GM23338 (cell line): ENCODE data around the gene C16orf95. TPM values are rescaled to one million over a fixed set of nuclear protein-coding genes. Genes with fewer than 3 reads are reported as not detected.

Source experiments
- ATAC-seq: fragments of 200-7000 bp; cut with Tn5 transposase; 3 replicates; pipeline ENCODE4 v1.9.1; 2020
- DNase-seq: peaks from one replicate; pipeline ENCODE4 v3.0.0-alpha.2; 2015; ENCODE audit warnings: low spot score
- H2AFZ ChIP-seq: fragments of 200-600 bp; sonication (generic); 2 replicates; pipeline ENCODE4 v1.8.0; 2016; ENCODE audit warnings: antibody characterized with exemption, mild to moderate bottlenecking, moderate library complexity
- H3F3A ChIP-seq: fragments of 200-600 bp; sonication (generic); replicated peaks from 2 replicates; pipeline ENCODE4 v1.8.0; 2017; ENCODE audit warnings: antibody characterized with exemption, mixed run types, low read depth
- H3K27ac ChIP-seq: fragments of 200-600 bp; sonication (generic); 2 replicates; pipeline ENCODE4 v1.6.1; 2016; ENCODE audit warnings: low read depth
- H3K27me3 ChIP-seq: fragments of 200-600 bp; sonication (generic); 2 replicates; pipeline ENCODE4 v1.8.0; 2016; ENCODE audit warnings: mild to moderate bottlenecking, mixed run types, moderate library complexity; ENCODE audit not compliant: insufficient read depth
- H3K36me3 ChIP-seq: fragments of 200-600 bp; sonication (generic); 2 replicates; pipeline ENCODE4 v1.8.0; 2016; ENCODE audit warnings: mild to moderate bottlenecking; ENCODE audit not compliant: insufficient read depth
- H3K4me1 ChIP-seq: fragments of 200-600 bp; sonication (generic); 2 replicates; pipeline ENCODE4 v1.8.0; 2016; ENCODE audit warnings: mild to moderate bottlenecking, moderate library complexity; ENCODE audit not compliant: insufficient read depth
- H3K4me2 ChIP-seq: fragments of 200-600 bp; sonication (generic); 2 replicates; pipeline ENCODE4 v1.7.1; 2017; ENCODE audit warnings: mixed run types
- H3K4me3 ChIP-seq: fragments of 200-600 bp; sonication (generic); 2 replicates; pipeline ENCODE4 v1.6.1; 2016; ENCODE audit warnings: mixed run types
- H3K79me2 ChIP-seq: fragments of 200-600 bp; sonication (generic); replicated peaks from 2 replicates; pipeline ENCODE4 v1.8.0; 2017; ENCODE audit warnings: mild to moderate bottlenecking; ENCODE audit not compliant: insufficient read depth
- H3K9me2 ChIP-seq: fragments of 200-600 bp; sonication (generic); 2 replicates; pipeline ENCODE4 v1.8.0; 2017; ENCODE audit not compliant: insufficient read depth
- H4K20me1 ChIP-seq: fragments of 200-600 bp; sonication (generic); replicated peaks from 2 replicates; pipeline ENCODE4 v1.8.0; 2017; ENCODE audit warnings: mild to moderate bottlenecking; ENCODE audit not compliant: insufficient read depth
- H3K27ac Mint-ChIP-seq: 2 replicates; pipeline ENCODE4 v1.8.0; 2020; ENCODE audit warnings: inconsistent platforms, mild to moderate bottlenecking, moderate library complexity, mixed read lengths
- H3K27me3 Mint-ChIP-seq: 3 replicates; pipeline ENCODE4 v1.8.0; 2022; ENCODE audit warnings: low read depth, mild to moderate bottlenecking, moderate library complexity, mixed read lengths, inconsistent platforms; ENCODE audit not compliant: insufficient read depth, poor library complexity
- H3K36me3 Mint-ChIP-seq: 3 replicates; pipeline ENCODE4 v1.8.0; 2021; ENCODE audit warnings: low read depth, mild to moderate bottlenecking, inconsistent platforms, moderate library complexity, mixed read lengths
- H3K4me1 Mint-ChIP-seq: 3 replicates; pipeline ENCODE4 v1.8.0; 2020; ENCODE audit warnings: mild to moderate bottlenecking, inconsistent platforms, mixed read lengths
- H3K4me3 Mint-ChIP-seq: 3 replicates; pipeline ENCODE4 v1.8.0; 2021; ENCODE audit warnings: moderate library complexity, mild to moderate bottlenecking, inconsistent platforms, mixed read lengths
- H3K9me3 Mint-ChIP-seq: 3 replicates; pipeline ENCODE4 v1.8.0; 2020; ENCODE audit warnings: moderate library complexity, mild to moderate bottlenecking, inconsistent platforms, mixed read lengths
- CREB1 ChIP-seq: fragments of 250-450 bp; sonication (Bioruptor Pico); IDR thresholded peaks from 2 replicates; pipeline ENCODE4 v1.5.0; 2020; ENCODE audit warnings: low read depth, mild to moderate bottlenecking, moderate library complexity
- EZH2 ChIP-seq: fragments of 200-600 bp; sonication (generic); IDR thresholded peaks from one replicate; pipeline ENCODE4 v1.8.0; 2017; ENCODE audit warnings: antibody characterized with exemption, mild to moderate bottlenecking, low read depth; ENCODE audit not compliant: unreplicated experiment
- NANOG ChIP-seq: IDR thresholded peaks from 2 replicates; pipeline ENCODE4 v1.6.1; 2016; ENCODE audit warnings: antibody characterized with exemption, borderline replicate concordance
- POLR2AphosphoS5 ChIP-seq: IDR thresholded peaks from 2 replicates; pipeline ENCODE4 v1.6.1; 2016; ENCODE audit warnings: antibody characterized with exemption, low read depth
- STAT1 ChIP-seq: IDR thresholded peaks from one replicate; pipeline ENCODE4 v1.6.1; 2016; ENCODE audit warnings: antibody characterized with exemption; ENCODE audit not compliant: unreplicated experiment
- ZNF331 ChIP-seq: fragments of 250-450 bp; sonication (Bioruptor Pico); IDR thresholded peaks from 2 replicates; pipeline ENCODE4 v1.5.0; 2020; ENCODE audit warnings: low read depth, mild to moderate bottlenecking, moderate library complexity
- polyA plus RNA-seq: library from polyadenylated mRNA; unstranded; fragments of >200 nt; fragmentation: Nextera tagmentation; extraction: Ambion mirVana; gene quantifications from 2 replicates; pipeline ENCODE4 v1.2.1, GENCODE V29; 2016
- total RNA-seq: library from RNA; depleted of rRNA; stranded (reverse); fragments of >200 nt; shearing (Covaris generic); gene quantifications from 2 replicates; pipeline ENCODE4 v1.2.3, GENCODE V29; 2014
- TF ChIP-seq, protein P1 (sequence below), 2 experiments: fragments of 200-600 bp in 1 of 2; sonication (generic) in 1 of 2; conservative IDR thresholded peaks; 2 replicates each; pipeline versions ENCODE4 v1.5.1 to v1.6.1; 2016 to 2017; ENCODE audit warnings: antibody characterized with exemption in 2 of 2, low read depth in 2 of 2, mild to moderate bottlenecking in 2 of 2, moderate library complexity in 1 of 2
- TF ChIP-seq, protein P2 (sequence below): IDR thresholded peaks from one replicate; pipeline ENCODE4 v1.6.1; 2018; ENCODE audit warnings: antibody characterized with exemption; ENCODE audit not compliant: unreplicated experiment
- TF ChIP-seq, protein P3 (sequence below): IDR thresholded peaks from 2 replicates; pipeline ENCODE4 v1.6.1; 2016; ENCODE audit warnings: antibody characterized with exemption

Gene C16orf95
- total and polyA plus RNA-seq, 2 experiments from 2014 or later, result 1.2 to 3.9 TPM

DNA sequence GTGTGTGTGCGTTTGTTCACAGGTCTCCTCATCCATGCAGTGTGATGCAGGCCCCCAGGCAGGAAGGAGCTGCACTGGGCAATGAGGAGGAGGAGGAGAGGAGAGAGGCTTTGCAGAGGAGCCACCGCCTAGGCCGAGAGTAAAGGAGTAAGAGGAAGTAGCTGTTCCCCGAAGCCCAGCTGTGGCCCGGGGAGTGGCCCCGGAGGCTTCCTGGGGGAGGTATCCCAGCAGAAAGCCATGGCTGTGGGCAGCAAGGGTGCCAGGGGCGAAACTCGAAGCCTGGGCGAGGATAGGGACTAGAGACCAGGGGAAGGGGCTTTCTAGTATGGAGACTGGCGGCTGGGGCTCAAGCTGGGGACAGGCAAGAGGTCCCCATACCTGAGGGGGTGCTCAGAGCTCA lies 12.2 kb downstream of the C16orf95 start:
- no peaks in the 10 kb centered on the region for H3K27me3 ChIP-seq
- ATAC-seq (no peak; the same call in 1 of the 3 replicates), DNase-seq (no peak)
- H3K4me1 ChIP-seq, result 0 out of 2 replicates have a peak, but pooled peaks cover 4% of the 10 kb centered on the region
- no peak overlapping the region for H3K4me3 ChIP-seq
- H3K79me2 ChIP-seq, result no peaks in the 10 kb centered on the region
- H3K4me2 ChIP-seq, result no peak overlapping the region
- Mint-ChIP-seq H3K4me3 (no peak overlapping the region), H3K9me3 (peaks cover 5% of the 10 kb centered on the region), H3K4me1 (peaks cover 15% of the 10 kb centered on the region), H3K27ac (no peak overlapping the region), H3K36me3 (peaks cover 6% of the 10 kb centered on the region; the same call in 2 of the 3 replicates), H3K27me3 (peaks cover 6% of the 10 kb centered on the region)
- no peaks in the 10 kb centered on the region for H4K20me1 ChIP-seq
- TF ChIP-seq CREB1 (CRISPR knock-in tag), result no peak
- TF ChIP-seq, protein P1, sequence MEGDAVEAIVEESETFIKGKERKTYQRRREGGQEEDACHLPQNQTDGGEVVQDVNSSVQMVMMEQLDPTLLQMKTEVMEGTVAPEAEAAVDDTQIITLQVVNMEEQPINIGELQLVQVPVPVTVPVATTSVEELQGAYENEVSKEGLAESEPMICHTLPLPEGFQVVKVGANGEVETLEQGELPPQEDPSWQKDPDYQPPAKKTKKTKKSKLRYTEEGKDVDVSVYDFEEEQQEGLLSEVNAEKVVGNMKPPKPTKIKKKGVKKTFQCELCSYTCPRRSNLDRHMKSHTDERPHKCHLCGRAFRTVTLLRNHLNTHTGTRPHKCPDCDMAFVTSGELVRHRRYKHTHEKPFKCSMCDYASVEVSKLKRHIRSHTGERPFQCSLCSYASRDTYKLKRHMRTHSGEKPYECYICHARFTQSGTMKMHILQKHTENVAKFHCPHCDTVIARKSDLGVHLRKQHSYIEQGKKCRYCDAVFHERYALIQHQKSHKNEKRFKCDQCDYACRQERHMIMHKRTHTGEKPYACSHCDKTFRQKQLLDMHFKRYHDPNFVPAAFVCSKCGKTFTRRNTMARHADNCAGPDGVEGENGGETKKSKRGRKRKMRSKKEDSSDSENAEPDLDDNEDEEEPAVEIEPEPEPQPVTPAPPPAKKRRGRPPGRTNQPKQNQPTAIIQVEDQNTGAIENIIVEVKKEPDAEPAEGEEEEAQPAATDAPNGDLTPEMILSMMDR (conservative IDR thresholded peaks at IDR 0.05; ENCODE audit: low read depth in 2 of 2), result no peak
- TF ChIP-seq, protein P2, sequence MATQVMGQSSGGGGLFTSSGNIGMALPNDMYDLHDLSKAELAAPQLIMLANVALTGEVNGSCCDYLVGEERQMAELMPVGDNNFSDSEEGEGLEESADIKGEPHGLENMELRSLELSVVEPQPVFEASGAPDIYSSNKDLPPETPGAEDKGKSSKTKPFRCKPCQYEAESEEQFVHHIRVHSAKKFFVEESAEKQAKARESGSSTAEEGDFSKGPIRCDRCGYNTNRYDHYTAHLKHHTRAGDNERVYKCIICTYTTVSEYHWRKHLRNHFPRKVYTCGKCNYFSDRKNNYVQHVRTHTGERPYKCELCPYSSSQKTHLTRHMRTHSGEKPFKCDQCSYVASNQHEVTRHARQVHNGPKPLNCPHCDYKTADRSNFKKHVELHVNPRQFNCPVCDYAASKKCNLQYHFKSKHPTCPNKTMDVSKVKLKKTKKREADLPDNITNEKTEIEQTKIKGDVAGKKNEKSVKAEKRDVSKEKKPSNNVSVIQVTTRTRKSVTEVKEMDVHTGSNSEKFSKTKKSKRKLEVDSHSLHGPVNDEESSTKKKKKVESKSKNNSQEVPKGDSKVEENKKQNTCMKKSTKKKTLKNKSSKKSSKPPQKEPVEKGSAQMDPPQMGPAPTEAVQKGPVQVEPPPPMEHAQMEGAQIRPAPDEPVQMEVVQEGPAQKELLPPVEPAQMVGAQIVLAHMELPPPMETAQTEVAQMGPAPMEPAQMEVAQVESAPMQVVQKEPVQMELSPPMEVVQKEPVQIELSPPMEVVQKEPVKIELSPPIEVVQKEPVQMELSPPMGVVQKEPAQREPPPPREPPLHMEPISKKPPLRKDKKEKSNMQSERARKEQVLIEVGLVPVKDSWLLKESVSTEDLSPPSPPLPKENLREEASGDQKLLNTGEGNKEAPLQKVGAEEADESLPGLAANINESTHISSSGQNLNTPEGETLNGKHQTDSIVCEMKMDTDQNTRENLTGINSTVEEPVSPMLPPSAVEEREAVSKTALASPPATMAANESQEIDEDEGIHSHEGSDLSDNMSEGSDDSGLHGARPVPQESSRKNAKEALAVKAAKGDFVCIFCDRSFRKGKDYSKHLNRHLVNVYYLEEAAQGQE, result no peak
- no peak overlapping the region for H3K27ac ChIP-seq
- H2AFZ ChIP-seq, result no peak overlapping the region
- H3F3A ChIP-seq, result no peaks in the 10 kb centered on the region
- no peaks in the 10 kb centered on the region for H3K36me3 ChIP-seq
- no peaks in the 10 kb centered on the region for H3K9me2 ChIP-seq

DNA sequence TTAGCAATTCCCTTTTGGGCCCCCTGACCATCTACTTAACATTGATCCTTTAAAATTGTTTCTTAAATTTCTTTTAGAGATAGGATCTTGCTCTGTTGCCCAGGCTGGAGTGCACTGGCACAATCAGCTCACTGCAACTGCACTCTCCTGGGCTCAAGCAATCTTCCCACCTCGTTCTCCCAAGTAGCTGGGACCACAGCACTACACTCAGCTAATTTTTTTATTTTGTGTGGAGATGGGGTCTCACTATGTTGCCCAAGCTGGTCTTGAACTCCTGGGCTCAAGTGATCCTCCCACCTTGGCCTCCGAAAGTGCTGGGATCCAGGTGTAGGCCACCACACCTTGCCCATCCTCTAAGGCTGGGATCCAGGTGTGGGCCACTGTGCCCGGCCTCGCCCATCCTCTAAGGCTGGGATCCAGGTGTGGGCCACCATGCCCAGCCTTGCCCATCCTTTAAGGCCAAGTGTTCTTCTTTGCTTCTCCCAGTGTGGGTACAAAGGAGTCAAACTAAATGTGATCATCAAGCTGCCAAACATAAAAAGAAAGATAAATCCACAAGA lies 13.2 kb downstream of the C16orf95 start:
- Histone ChIP-seq H3K4me2 (no peak overlapping the region), H3K79me2 (no peaks in the 10 kb centered on the region), H3K27ac (no peak overlapping the region), H4K20me1 (no peaks in the 10 kb centered on the region), H3K4me3 (no peak overlapping the region), H3K4me1 (0 out of 2 replicates have a peak, but pooled peaks cover 4% of the 10 kb centered on the region), H3K9me2 (no peaks in the 10 kb centered on the region), H3K27me3 (no peaks in the 10 kb centered on the region), H3F3A (no peaks in the 10 kb centered on the region), H2AFZ (no peak overlapping the region), H3K36me3 (no peaks in the 10 kb centered on the region)
- ATAC-seq, result no peak
- no peak for DNase-seq
- H3K4me1 Mint-ChIP-seq, result peaks cover 15% of the 10 kb centered on the region
- H3K27me3 Mint-ChIP-seq, result peaks cover 6% of the 10 kb centered on the region
- H3K4me3 Mint-ChIP-seq, result no peak overlapping the region
- H3K27ac Mint-ChIP-seq, result no peak overlapping the region; the same call in 1 of the 2 replicates
- peaks cover 5% of the 10 kb centered on the region for H3K9me3 Mint-ChIP-seq
- H3K36me3 Mint-ChIP-seq, result peaks cover 6% of the 10 kb centered on the region; the same call in 2 of the 3 replicates
- TF ChIP-seq, protein P3, sequence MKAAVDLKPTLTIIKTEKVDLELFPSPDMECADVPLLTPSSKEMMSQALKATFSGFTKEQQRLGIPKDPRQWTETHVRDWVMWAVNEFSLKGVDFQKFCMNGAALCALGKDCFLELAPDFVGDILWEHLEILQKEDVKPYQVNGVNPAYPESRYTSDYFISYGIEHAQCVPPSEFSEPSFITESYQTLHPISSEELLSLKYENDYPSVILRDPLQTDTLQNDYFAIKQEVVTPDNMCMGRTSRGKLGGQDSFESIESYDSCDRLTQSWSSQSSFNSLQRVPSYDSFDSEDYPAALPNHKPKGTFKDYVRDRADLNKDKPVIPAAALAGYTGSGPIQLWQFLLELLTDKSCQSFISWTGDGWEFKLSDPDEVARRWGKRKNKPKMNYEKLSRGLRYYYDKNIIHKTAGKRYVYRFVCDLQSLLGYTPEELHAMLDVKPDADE, result no peak
- TF ChIP-seq STAT1 (no peak), ZNF331 (CRISPR knock-in tag) (no peak), NANOG (no peak), CREB1 (CRISPR knock-in tag) (no peak), EZH2 (no peak), POLR2AphosphoS5 (no peak)
- TF ChIP-seq, protein P1 (conservative IDR thresholded peaks at IDR 0.05; ENCODE audit: low read depth in 2 of 2), result no peak
- TF ChIP-seq, protein P2, result no peak
